HepG2 (cell line): ENCODE measurements around the gene TMIGD2. TPM values are rescaled to one million over a fixed set of nuclear protein-coding genes. Genes with fewer than 3 reads are reported as not detected.

Experiments used
- EP300 ChIP-seq, 3 experiments: sonication (generic) in 1 of 3; formaldehyde crosslinking in 1 of 3; IDR thresholded peaks; 2 replicates each; pipeline versions ENCODE4 v1.5.1 to v1.6.1; 2011 to 2020; ENCODE audit warnings: low read depth in 2 of 3, low read length in 2 of 3, borderline replicate concordance in 1 of 3, improper control_type of control experiment in 1 of 3, mild to moderate bottlenecking in 1 of 3, missing genetic modification reagents in 1 of 3, moderate library complexity in 1 of 3
- ERF ChIP-seq: IDR thresholded peaks from 2 replicates; pipeline ENCODE4 v1.6.1; 2018; ENCODE audit warnings: missing biosample characterization, missing genetic modification reagents
- GFI1 ChIP-seq: sonication (generic); formaldehyde crosslinking; IDR thresholded peaks from 2 replicates; pipeline ENCODE4 v1.5.0; 2020; ENCODE audit warnings: missing genetic modification reagents, mild to moderate bottlenecking, borderline replicate concordance
- KLF15 ChIP-seq: sonication (generic); formaldehyde crosslinking; IDR thresholded peaks from 2 replicates; pipeline ENCODE4 v1.8.1; 2023; ENCODE audit warnings: borderline replicate concordance, mild to moderate bottlenecking, inconsistent platforms, missing genetic modification reagents, mixed read lengths
- POLR2G ChIP-seq: fragments of 200-400 bp; formaldehyde crosslinking; IDR thresholded peaks from 2 replicates; pipeline ENCODE4 v1.6.1; 2018; ENCODE audit warnings: mild to moderate bottlenecking, low read depth, low read length, moderate library complexity
- THYN1 ChIP-seq: sonication (generic); formaldehyde crosslinking; IDR thresholded peaks from 2 replicates; pipeline ENCODE4 v1.8.1; 2023; ENCODE audit warnings: low read depth, mild to moderate bottlenecking, moderate library complexity, missing genetic modification reagents, borderline replicate concordance
- ZNF234 ChIP-seq: sonication (generic); formaldehyde crosslinking; conservative IDR thresholded peaks from 2 replicates; pipeline ENCODE4 v1.5.1; 2020; ENCODE audit warnings: mild to moderate bottlenecking, missing genetic modification reagents
- ZNF24 ChIP-seq: fragments of 450-650 bp; IDR thresholded peaks from 2 replicates; pipeline ENCODE4 v1.6.1; 2017; ENCODE audit warnings: antibody characterized with exemption, mild to moderate bottlenecking
- ZNF333 ChIP-seq: sonication (generic); formaldehyde crosslinking; IDR thresholded peaks from 2 replicates; pipeline ENCODE4 v1.4.0; 2020; ENCODE audit warnings: mild to moderate bottlenecking, missing genetic modification reagents, borderline replicate concordance
- ZNF761 ChIP-seq: sonication (generic); formaldehyde crosslinking; conservative IDR thresholded peaks from 2 replicates; pipeline ENCODE4 v1.4.0; 2020; ENCODE audit warnings: mild to moderate bottlenecking, missing genetic modification reagents
- ZNF782 ChIP-seq: sonication (generic); formaldehyde crosslinking; IDR thresholded peaks from 2 replicates; pipeline ENCODE4 v1.4.0; 2020; ENCODE audit warnings: missing genetic modification reagents, mild to moderate bottlenecking, borderline replicate concordance
- ZNF790 ChIP-seq: sonication (generic); formaldehyde crosslinking; IDR thresholded peaks from 2 replicates; pipeline ENCODE4 v1.8.0; 2022; ENCODE audit warnings: missing genetic modification reagents, mild to moderate bottlenecking, borderline replicate concordance
- polyA plus RNA-seq, 8 experiments: library from polyadenylated mRNA; depleted of rRNA in 3 of 8; stranded (reverse) in 7 of 8; unstranded in 1 of 8; fragments of >200 nt; fragmentation: Illumina TruSeq in 4 of 8; extraction: Trizol in 4 of 8; gene quantifications; 2 replicates each; pipeline versions ENCODE4 v1.2.1 to v1.2.3, GENCODE V29; 2011 to 2016; ENCODE audit warnings: low read depth in 4 of 8, missing spikeins in 1 of 8, mixed read lengths in 1 of 8; ENCODE audit not compliant: insufficient read depth in 1 of 8
- total RNA-seq, 5 experiments: library from RNA; depleted of rRNA; stranded (reverse); fragments of >200 nt; fragmentation: Illumina TruSeq; extraction: Trizol; gene quantifications; 2 replicates each; pipeline ENCODE4 v1.2.3, GENCODE V29; 2016; ENCODE audit warnings: low read depth in 1 of 5
- TF ChIP-seq, protein P1 (sequence below): sonication (generic); formaldehyde crosslinking; IDR thresholded peaks from 2 replicates; pipeline ENCODE4 v1.8.0; 2022; ENCODE audit warnings: low read depth, missing genetic modification reagents
- TF ChIP-seq, protein P2 (sequence below): sonication (generic); formaldehyde crosslinking; IDR thresholded peaks from 2 replicates; pipeline ENCODE4 v1.4.0; 2020; ENCODE audit warnings: low read depth, mild to moderate bottlenecking, missing genetic modification reagents
- TF ChIP-seq, protein P3 (sequence below): sonication (generic); formaldehyde crosslinking; IDR thresholded peaks from 2 replicates; pipeline ENCODE4 v1.4.0; 2020; ENCODE audit warnings: missing genetic modification reagents
- TF ChIP-seq, protein P4 (sequence below): sonication (generic); formaldehyde crosslinking; IDR thresholded peaks from 2 replicates; pipeline ENCODE4 v1.9.0; 2021; ENCODE audit warnings: missing genetic modification reagents, borderline replicate concordance

Gene TMIGD2
- total and polyA plus RNA-seq, 2 of the 13 experiments (the other 11 are each of a cell fraction or from before 2014, with no cell fraction given), result 0.11 to 1.0 TPM

DNA sequence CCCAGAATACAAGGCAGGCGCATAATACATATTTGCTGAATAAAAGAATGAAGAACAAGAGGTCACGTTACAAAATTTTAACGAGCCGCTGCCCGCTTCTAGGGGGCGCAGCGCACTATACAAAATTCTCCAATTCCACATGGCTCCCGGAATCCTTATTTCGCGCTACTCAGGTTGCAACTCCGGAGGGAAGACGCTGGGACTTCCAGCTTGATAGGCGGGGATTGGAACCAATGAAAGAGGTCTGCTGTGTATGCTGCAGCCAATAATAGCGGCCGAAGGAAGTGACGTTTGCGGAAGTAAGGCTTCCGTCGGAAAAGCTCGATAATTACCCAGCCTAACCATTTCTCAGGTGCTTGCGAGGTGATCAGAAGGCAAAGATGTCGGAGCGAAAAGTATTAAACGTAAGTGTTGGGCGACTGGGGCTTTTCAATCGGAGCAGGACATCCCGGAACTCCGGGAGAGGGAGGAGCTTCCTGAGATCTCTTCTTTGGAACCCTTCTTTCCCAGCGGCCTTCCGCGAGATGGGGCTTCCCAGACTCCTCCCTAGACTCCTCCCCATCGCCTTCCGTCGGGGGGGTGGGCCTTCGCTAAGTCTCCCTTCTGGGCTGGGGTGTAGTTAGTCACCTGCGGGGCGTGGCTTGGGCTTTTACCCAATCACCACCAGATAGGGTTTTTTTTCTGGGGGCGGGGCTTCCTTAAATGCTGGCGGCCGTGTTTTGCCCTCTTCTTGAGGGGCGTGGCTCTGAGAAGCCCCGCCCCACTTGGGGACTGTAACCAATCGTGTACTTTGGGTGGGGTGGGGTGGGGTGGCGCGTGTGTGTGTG is 55.2 kb downstream of the TMIGD2 start, which contains the start of gene YJU2 (continued):
- TF ChIP-seq ZNF790 (CRISPR knock-in tag) (peak; percentile 76; the same call in 1 of the 2 replicates), ZNF761 (no peak), ZNF333 (CRISPR knock-in tag) (no peak), POLR2G (peak; percentile 92), ZNF234 (CRISPR knock-in tag) (no peak), ZNF782 (no peak), EP300 (IDR thresholded peaks at IDR 0.05; ENCODE audit: low read depth in 2 of 2, low read length in 2 of 2) (peak in 1 of 2 experiments; percentile 36; a peak in 1 of 4 replicates), EP300 (CRISPR knock-in tag; IDR thresholded peaks at IDR 0.05; ENCODE audit: borderline replicate concordance) (no peak), THYN1 (CRISPR knock-in tag) (no peak), ZNF24 (peak; percentile 77), KLF15 (no peak; the same call in 1 of the 2 replicates), GFI1 (no peak), ERF (CRISPR knock-in tag) (no peak)
- TF ChIP-seq, protein P1, sequence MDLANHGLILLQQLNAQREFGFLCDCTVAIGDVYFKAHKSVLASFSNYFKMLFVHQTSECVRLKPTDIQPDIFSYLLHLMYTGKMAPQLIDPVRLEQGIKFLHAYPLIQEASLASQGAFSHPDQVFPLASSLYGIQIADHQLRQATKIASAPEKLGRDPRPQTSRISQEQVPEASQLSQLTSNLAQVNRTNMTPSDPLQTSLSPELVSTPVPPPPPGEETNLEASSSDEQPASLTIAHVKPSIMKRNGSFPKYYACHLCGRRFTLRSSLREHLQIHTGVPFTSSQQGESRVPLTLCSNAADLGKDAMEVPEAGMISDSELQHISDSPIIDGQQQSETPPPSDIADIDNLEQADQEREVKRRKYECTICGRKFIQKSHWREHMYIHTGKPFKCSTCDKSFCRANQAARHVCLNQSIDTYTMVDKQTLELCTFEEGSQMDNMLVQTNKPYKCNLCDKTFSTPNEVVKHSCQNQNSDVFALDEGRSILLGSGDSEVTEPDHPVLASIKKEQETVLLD (CRISPR knock-in tag), result no peak
- TF ChIP-seq, protein P2, sequence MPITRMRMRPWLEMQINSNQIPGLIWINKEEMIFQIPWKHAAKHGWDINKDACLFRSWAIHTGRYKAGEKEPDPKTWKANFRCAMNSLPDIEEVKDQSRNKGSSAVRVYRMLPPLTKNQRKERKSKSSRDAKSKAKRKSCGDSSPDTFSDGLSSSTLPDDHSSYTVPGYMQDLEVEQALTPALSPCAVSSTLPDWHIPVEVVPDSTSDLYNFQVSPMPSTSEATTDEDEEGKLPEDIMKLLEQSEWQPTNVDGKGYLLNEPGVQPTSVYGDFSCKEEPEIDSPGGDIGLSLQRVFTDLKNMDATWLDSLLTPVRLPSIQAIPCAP (CRISPR knock-in tag), result no peak
- TF ChIP-seq, protein P3, sequence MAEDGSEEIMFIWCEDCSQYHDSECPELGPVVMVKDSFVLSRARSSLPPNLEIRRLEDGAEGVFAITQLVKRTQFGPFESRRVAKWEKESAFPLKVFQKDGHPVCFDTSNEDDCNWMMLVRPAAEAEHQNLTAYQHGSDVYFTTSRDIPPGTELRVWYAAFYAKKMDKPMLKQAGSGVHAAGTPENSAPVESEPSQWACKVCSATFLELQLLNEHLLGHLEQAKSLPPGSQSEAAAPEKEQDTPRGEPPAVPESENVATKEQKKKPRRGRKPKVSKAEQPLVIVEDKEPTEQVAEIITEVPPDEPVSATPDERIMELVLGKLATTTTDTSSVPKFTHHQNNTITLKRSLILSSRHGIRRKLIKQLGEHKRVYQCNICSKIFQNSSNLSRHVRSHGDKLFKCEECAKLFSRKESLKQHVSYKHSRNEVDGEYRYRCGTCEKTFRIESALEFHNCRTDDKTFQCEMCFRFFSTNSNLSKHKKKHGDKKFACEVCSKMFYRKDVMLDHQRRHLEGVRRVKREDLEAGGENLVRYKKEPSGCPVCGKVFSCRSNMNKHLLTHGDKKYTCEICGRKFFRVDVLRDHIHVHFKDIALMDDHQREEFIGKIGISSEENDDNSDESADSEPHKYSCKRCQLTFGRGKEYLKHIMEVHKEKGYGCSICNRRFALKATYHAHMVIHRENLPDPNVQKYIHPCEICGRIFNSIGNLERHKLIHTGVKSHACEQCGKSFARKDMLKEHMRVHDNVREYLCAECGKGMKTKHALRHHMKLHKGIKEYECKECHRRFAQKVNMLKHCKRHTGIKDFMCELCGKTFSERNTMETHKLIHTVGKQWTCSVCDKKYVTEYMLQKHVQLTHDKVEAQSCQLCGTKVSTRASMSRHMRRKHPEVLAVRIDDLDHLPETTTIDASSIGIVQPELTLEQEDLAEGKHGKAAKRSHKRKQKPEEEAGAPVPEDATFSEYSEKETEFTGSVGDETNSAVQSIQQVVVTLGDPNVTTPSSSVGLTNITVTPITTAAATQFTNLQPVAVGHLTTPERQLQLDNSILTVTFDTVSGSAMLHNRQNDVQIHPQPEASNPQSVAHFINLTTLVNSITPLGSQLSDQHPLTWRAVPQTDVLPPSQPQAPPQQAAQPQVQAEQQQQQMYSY (CRISPR knock-in tag), result no peak
- TF ChIP-seq, protein P4, sequence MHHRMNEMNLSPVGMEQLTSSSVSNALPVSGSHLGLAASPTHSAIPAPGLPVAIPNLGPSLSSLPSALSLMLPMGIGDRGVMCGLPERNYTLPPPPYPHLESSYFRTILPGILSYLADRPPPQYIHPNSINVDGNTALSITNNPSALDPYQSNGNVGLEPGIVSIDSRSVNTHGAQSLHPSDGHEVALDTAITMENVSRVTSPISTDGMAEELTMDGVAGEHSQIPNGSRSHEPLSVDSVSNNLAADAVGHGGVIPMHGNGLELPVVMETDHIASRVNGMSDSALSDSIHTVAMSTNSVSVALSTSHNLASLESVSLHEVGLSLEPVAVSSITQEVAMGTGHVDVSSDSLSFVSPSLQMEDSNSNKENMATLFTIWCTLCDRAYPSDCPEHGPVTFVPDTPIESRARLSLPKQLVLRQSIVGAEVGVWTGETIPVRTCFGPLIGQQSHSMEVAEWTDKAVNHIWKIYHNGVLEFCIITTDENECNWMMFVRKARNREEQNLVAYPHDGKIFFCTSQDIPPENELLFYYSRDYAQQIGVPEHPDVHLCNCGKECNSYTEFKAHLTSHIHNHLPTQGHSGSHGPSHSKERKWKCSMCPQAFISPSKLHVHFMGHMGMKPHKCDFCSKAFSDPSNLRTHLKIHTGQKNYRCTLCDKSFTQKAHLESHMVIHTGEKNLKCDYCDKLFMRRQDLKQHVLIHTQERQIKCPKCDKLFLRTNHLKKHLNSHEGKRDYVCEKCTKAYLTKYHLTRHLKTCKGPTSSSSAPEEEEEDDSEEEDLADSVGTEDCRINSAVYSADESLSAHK (CRISPR knock-in tag), result 0 out of 2 replicates have a peak, but pooled peaks have one; percentile 12
